ENCODE results near the gene ZNHIT2.

DNA sequence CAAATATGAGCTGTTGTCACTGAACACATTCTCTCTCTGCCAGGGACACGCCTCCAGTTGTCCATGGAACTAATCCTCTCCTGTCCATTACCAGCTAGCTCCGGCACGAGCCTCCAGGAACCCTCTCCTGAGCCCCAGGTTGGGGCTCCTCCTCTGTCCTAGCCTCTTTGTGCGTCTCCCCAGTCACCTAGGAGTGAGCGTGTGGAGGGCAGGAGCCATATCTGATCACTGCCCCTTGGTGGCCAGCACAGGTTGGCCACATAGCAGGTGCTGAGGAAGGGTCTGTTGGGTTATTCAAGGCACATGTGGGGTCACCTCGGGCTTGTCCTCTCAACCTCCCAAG is 14.4 kb upstream of the ZNHIT2 start:
- TF ChIP-seq POLR2A (IDR thresholded peaks at IDR 0.05; ENCODE audit: low read depth, low read length): no peak
- no peak for TF ChIP-seq POLR2AphosphoS5 (IDR thresholded peaks at IDR 0.05; ENCODE audit: low read depth, low read length)
- TF ChIP-seq TAF1 (IDR thresholded peaks at IDR 0.05; ENCODE audit: borderline replicate concordance, low read depth, low read length): no peak
